HepG2 (cell line): Measurements from ENCODE around the gene SEPTIN2. TPM values are rescaled to one million over a fixed set of nuclear protein-coding genes. Genes with fewer than 3 reads are reported as not detected.
A peak's percentile ranks its signal among the peaks of the same experiment; 100 is the strongest.

Experiments
- AGO1 ChIP-seq: fragments of 200-400 bp; formaldehyde crosslinking; IDR thresholded peaks from 2 replicates; pipeline ENCODE4 v1.6.1; 2017; ENCODE audit warnings: mild to moderate bottlenecking, low read depth, low read length, moderate library complexity; ENCODE audit not compliant: poor library complexity, severe bottlenecking
- ESRRA ChIP-seq: sonication (generic); formaldehyde crosslinking; IDR thresholded peaks from 2 replicates; pipeline ENCODE4 v1.5.1; 2020; ENCODE audit warnings: mild to moderate bottlenecking, low read depth, missing genetic modification reagents
- FOXK1 ChIP-seq: sonication (generic); formaldehyde crosslinking; IDR thresholded peaks from 2 replicates; pipeline ENCODE4 v1.4.0; 2020; ENCODE audit warnings: low read depth, missing genetic modification reagents, borderline replicate concordance
- GABPB1 ChIP-seq: IDR thresholded peaks from 2 replicates; pipeline ENCODE4 v1.6.1; 2016; ENCODE audit warnings: mild to moderate bottlenecking, missing genetic modification reagents, moderate library complexity, missing compliant biosample characterization
- HNRNPH1 ChIP-seq: fragments of 200-400 bp; formaldehyde crosslinking; optimal IDR thresholded peaks from 2 replicates; pipeline ENCODE3; 2017; ENCODE audit warnings: mild to moderate bottlenecking, low read depth, low read length
- KLF9 ChIP-seq: IDR thresholded peaks from 2 replicates; pipeline ENCODE4 v1.6.1; 2016; ENCODE audit warnings: low read depth
- MXI1 ChIP-seq: IDR thresholded peaks from 3 replicates; pipeline ENCODE4 v1.6.1; 2012; ENCODE audit warnings: low read depth, low read length, inconsistent platforms, borderline replicate concordance
- NCOA2 ChIP-seq: sonication (generic); formaldehyde crosslinking; IDR thresholded peaks from 2 replicates; pipeline ENCODE4 v1.8.0; 2022; ENCODE audit warnings: inconsistent platforms
- REPIN1 ChIP-seq: sonication (generic); formaldehyde crosslinking; IDR thresholded peaks from 2 replicates; pipeline ENCODE4 v1.8.0; 2022; ENCODE audit warnings: missing genetic modification reagents, low read depth, mild to moderate bottlenecking, borderline replicate concordance
- RFXAP ChIP-seq: sonication (generic); formaldehyde crosslinking; IDR thresholded peaks from 2 replicates; pipeline ENCODE4 v1.4.0; 2020; ENCODE audit warnings: missing genetic modification reagents, borderline replicate concordance
- SALL2 ChIP-seq: sonication (generic); formaldehyde crosslinking; IDR thresholded peaks from 2 replicates; pipeline ENCODE4 v1.8.1; 2023; ENCODE audit warnings: mild to moderate bottlenecking, missing genetic modification reagents, inconsistent platforms
- SIX1 ChIP-seq: sonication (generic); formaldehyde crosslinking; IDR thresholded peaks from 2 replicates; pipeline ENCODE4 v1.4.0; 2020; ENCODE audit warnings: missing genetic modification reagents, borderline replicate concordance
- THRA ChIP-seq: sonication (generic); formaldehyde crosslinking; IDR thresholded peaks from 2 replicates; pipeline ENCODE4 v1.4.0; 2020; ENCODE audit warnings: missing genetic modification reagents, borderline replicate concordance
- ZBTB4 ChIP-seq: sonication (generic); formaldehyde crosslinking; IDR thresholded peaks from 2 replicates; pipeline ENCODE4 v1.4.0; 2020; ENCODE audit warnings: missing genetic modification reagents, mild to moderate bottlenecking, borderline replicate concordance
- ZNF143 ChIP-seq: sonication (generic); formaldehyde crosslinking; IDR thresholded peaks from 2 replicates; pipeline ENCODE4 v1.4.0; 2020; ENCODE audit warnings: missing genetic modification reagents
- ZNF20 ChIP-seq: sonication (generic); formaldehyde crosslinking; IDR thresholded peaks from 2 replicates; pipeline ENCODE4 v1.4.0; 2020; ENCODE audit warnings: mild to moderate bottlenecking, moderate library complexity, missing genetic modification reagents
- ZNF33A ChIP-seq: sonication (generic); formaldehyde crosslinking; IDR thresholded peaks from 2 replicates; pipeline ENCODE4 v1.5.1; 2020; ENCODE audit warnings: missing genetic modification reagents, mild to moderate bottlenecking, moderate library complexity, borderline replicate concordance
- ZNF512 ChIP-seq: sonication (generic); formaldehyde crosslinking; IDR thresholded peaks from 2 replicates; pipeline ENCODE4 v1.4.0; 2020; ENCODE audit warnings: mild to moderate bottlenecking, missing genetic modification reagents
- ZNF652 ChIP-seq: IDR thresholded peaks from 2 replicates; pipeline ENCODE4 v1.6.1; 2016; ENCODE audit warnings: low read depth, borderline replicate concordance
- ZNF790 ChIP-seq: sonication (generic); formaldehyde crosslinking; IDR thresholded peaks from 2 replicates; pipeline ENCODE4 v1.8.0; 2022; ENCODE audit warnings: missing genetic modification reagents, mild to moderate bottlenecking, borderline replicate concordance
- polyA plus RNA-seq, 8 experiments: library from polyadenylated mRNA; depleted of rRNA in 3 of 8; stranded (reverse) in 7 of 8; unstranded in 1 of 8; fragments of >200 nt; fragmentation: Illumina TruSeq in 4 of 8; extraction: Trizol in 4 of 8; gene quantifications; 2 replicates each; pipeline versions ENCODE4 v1.2.1 to v1.2.3, GENCODE V29; 2011 to 2016; ENCODE audit warnings: low read depth in 4 of 8, missing spikeins in 1 of 8, mixed read lengths in 1 of 8; ENCODE audit not compliant: insufficient read depth in 1 of 8
- total RNA-seq, 5 experiments: library from RNA; depleted of rRNA; stranded (reverse); fragments of >200 nt; fragmentation: Illumina TruSeq; extraction: Trizol; gene quantifications; 2 replicates each; pipeline ENCODE4 v1.2.3, GENCODE V29; 2016; ENCODE audit warnings: low read depth in 1 of 5
- TF ChIP-seq, protein P1 (sequence below): sonication (generic); formaldehyde crosslinking; IDR thresholded peaks from 2 replicates; pipeline ENCODE4 v1.9.0; 2022; ENCODE audit warnings: low read depth, missing genetic modification reagents
- TF ChIP-seq, protein P2 (sequence below): IDR thresholded peaks from 2 replicates; pipeline ENCODE4 v1.6.1; 2016; ENCODE audit warnings: low read depth, borderline replicate concordance

SEPTIN2 gene
- total and polyA plus RNA-seq, 2 of the 13 experiments (the other 11 are each of a cell fraction or from before 2014, with no cell fraction given) = 493 to 733 TPM

GRCh38 chr2:241271706-241272302 is 43.9 kb upstream of the SEPTIN2 start (continued):
- TF ChIP-seq, protein P1, sequence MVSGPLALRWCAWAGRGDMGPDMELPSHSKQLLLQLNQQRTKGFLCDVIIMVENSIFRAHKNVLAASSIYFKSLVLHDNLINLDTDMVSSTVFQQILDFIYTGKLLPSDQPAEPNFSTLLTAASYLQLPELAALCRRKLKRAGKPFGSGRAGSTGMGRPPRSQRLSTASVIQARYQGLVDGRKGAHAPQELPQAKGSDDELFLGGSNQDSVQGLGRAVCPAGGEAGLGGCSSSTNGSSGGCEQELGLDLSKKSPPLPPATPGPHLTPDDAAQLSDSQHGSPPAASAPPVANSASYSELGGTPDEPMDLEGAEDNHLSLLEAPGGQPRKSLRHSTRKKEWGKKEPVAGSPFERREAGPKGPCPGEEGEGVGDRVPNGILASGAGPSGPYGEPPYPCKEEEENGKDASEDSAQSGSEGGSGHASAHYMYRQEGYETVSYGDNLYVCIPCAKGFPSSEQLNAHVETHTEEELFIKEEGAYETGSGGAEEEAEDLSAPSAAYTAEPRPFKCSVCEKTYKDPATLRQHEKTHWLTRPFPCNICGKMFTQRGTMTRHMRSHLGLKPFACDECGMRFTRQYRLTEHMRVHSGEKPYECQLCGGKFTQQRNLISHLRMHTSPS (CRISPR knock-in tag) = no peak
- TF ChIP-seq ZNF512 (CRISPR knock-in tag) (no peak), SALL2 (CRISPR knock-in tag) (0 out of 2 replicates have a peak, but pooled peaks have one; percentile 3), THRA (no peak), ZBTB4 (CRISPR knock-in tag) (no peak), SIX1 (CRISPR knock-in tag) (no peak), REPIN1 (CRISPR knock-in tag) (no peak), ZNF652 (CRISPR knock-in tag) (no peak), HNRNPH1 (no peak), FOXK1 (CRISPR knock-in tag) (no peak), AGO1 (peak; percentile 14), KLF9 (no peak), MXI1 (peak; percentile 89; the same call in 1 of the 3 replicates), ESRRA (0 out of 2 replicates have a peak, but pooled peaks have one; percentile 25), ZNF790 (no peak), NCOA2 (CRISPR knock-in tag) (no peak), ZNF20 (CRISPR knock-in tag) (no peak), ZNF33A (CRISPR knock-in tag) (no peak), ZNF143 (no peak), RFXAP (CRISPR knock-in tag) (no peak), GABPB1 (CRISPR knock-in tag) (no peak; the same call in 1 of the 2 replicates)
- TF ChIP-seq, protein P2, sequence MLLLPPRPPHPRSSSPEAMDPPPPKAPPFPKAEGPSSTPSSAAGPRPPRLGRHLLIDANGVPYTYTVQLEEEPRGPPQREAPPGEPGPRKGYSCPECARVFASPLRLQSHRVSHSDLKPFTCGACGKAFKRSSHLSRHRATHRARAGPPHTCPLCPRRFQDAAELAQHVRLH (CRISPR knock-in tag) = no peak
